Subcutaneous adipose tissue (tissue), 4 donors: ENCODE measurements around the gene BEX3. TPM values are rescaled to one million over a fixed set of nuclear protein-coding genes. Genes with fewer than 3 reads are reported as not detected.

Source experiments
- total RNA-seq, 4 donors: library from RNA; depleted of rRNA; stranded (reverse); fragments of >200 nt; gene quantifications; one replicate each; pipeline ENCODE4 v1.1.0, GENCODE V29; 2016
- TF ChIP-seq, protein P1 (sequence below): fragments of 450-650 bp; IDR thresholded peaks from one replicate; pipeline ENCODE4 v1.5.1; 2016; ENCODE audit warnings: low read depth, mild to moderate bottlenecking, control low read depth, antibody characterized with exemption, moderate library complexity

BEX3 gene
- total RNA-seq, 4 donors from 2014 or later: 48.1 to 80.8 (median 69.6) TPM

DNA sequence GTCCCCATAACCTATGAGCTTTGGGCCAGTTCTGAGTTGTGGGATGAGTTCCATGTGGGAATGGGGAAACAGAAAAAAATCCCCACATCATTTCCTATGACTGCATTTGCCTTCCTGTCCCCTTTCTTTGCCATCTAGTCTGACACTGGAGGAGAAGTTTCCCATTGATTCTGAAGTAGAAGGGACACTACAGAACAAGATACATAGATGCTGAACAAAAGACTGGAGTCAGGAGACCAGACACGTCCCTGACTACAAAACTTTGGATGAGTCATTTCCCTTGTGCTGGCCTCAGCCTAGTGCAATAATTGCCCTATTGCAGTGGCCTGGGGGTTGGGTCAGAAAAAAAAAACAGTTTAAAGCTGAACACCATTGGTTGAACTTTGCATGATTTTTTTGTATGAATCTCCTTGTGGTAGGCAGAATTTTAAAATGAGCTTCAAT is 22.1 kb downstream of the BEX3 start:
- TF ChIP-seq, protein P1, sequence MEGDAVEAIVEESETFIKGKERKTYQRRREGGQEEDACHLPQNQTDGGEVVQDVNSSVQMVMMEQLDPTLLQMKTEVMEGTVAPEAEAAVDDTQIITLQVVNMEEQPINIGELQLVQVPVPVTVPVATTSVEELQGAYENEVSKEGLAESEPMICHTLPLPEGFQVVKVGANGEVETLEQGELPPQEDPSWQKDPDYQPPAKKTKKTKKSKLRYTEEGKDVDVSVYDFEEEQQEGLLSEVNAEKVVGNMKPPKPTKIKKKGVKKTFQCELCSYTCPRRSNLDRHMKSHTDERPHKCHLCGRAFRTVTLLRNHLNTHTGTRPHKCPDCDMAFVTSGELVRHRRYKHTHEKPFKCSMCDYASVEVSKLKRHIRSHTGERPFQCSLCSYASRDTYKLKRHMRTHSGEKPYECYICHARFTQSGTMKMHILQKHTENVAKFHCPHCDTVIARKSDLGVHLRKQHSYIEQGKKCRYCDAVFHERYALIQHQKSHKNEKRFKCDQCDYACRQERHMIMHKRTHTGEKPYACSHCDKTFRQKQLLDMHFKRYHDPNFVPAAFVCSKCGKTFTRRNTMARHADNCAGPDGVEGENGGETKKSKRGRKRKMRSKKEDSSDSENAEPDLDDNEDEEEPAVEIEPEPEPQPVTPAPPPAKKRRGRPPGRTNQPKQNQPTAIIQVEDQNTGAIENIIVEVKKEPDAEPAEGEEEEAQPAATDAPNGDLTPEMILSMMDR: no peak

DNA sequence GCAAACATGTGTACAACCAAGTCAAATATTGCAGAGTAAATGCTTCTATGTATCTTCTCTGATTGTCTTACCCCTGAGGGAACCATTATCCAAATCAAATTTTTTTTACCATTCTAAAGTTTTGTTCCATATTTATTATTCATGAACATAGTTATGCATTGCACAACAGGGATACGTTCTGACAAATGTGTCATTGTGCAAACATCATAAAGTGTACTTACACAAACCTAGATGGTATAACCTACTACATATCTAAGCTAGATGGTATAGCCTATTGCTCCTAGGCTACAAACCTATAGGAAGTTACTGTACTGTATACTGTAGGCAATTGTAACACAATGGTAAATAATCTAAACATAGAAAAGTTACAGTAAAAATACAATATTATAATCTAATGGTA is 23.4 kb downstream of the BEX3 start:
- TF ChIP-seq, protein P1: no peak

DNA sequence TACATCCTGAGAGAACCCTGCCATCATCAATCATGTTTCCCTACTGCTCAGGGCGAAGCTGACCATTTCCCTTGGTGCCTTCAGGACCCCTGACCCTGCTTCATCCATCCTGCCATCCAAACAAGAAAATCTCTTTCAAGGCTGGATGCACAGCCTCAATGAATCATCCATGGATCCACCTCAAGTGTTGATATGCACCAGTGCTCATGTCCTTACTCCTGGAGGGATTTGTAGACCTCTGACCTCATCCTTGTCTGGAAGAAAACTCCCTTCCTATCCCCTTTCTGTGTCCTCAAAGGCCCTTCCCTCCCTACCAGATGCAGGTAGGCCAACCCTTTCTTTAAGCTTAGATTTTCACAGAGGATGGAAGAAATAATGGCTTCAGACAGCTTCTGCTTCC is 24.6 kb downstream of the BEX3 start:
- TF ChIP-seq, protein P1: no peak

DNA sequence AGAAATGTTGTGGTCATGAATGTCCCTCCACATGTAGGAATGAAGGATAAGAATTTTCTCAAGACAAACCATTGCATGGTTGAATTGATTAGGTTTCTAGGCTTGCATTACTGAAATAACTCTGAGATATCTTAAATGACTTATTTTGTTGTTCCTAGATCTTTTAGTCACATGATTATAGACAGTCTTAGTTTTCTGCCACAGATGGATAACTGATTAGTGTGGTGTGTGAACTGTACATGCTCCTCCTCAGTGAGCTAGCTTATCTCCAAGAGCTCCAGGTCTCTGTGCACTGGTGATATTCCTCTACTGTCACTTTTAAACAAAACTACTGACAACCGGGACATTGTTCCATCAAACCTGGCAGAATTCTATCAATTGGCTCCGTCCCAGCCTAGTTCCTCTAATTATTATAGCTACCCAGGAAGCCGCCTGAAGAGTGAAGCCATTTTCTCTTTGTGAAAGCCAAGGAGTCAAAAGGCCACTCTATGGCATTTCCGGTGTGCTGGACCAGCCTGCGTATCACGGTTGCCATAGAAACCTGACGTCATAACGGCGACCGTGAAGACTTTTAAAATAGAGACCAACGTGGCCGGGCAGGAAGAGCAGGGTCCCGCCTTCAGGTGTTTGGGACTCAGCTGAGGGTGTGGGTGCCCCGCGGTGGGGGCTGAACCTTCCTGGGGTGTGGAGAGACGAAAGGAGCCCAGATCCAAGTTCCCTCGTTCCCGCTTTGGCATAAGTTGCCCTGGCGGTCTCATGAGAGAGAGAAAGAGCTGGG is 28.1 kb downstream of the BEX3 start:
- TF ChIP-seq, protein P1: no peak

DNA sequence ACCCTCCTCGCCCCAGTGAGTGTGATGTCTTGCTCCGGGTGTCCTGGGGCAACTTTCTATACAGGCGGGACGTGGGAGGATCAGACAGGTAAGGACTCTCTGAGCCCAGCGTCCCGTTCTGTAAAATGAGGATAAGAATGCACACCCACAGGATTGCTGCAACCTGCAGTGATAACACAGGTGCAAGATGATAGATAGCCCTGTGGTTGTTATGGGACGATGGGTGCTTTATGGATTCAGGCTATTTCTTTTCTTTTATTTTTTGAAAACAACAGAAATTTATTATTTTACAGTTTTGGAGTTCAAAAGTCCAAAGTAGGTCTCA is 28.6 kb downstream of the BEX3 start:
- TF ChIP-seq, protein P1: no peak

DNA sequence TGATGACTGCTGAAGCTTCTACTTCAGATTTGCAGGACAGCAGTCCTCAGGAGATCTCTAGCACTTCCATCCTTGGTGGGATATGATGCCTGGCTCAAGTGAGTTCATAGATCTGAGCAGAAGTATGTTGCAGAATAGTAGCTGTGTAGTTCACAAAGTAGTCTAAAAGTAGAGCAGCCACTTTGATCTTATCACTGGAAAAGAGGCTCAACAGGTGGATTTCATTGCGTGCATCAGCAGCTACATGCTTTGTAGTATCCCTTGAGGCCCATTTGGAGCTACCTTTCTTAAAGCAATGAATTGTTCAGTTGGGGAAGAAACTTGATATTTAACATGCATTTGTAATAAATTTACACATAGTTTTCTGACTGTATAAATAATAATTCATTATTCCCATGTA is 29.9 kb downstream of the BEX3 start:
- TF ChIP-seq, protein P1: no peak

DNA sequence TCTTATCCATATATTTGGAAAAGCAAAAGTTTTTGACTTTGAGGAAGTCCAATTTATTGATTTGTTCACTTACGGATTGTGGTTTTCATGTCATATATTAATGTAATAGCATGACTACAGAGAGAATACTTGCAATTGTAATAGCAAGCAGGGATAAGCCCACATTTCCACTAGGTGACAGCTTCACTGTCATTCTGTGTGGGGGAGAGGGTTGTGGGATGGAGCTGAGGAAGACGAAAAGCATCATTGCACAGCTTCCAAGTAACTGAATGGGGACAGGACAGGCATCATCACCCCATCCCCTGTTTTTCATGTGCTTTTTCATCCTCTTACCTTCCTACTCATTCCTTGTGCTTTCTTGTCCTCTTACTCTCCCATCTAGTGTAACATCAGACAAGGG is 31.4 kb downstream of the BEX3 start:
- TF ChIP-seq, protein P1: no peak
